NAMALWA (cell line): ENCODE measurements around the gene PLEK2.
"Not testable (repeated sequence)": the region's sequence is repeated elsewhere in the genome, so short reads cannot be mapped to it uniquely, and the experiment has no call there.

Experiments used
- DNase-seq: peaks from one replicate; pipeline ENCODE4 v3.0.0-alpha.2; 2015; ENCODE audit warnings: low spot score

Gene PLEK2, protein sequence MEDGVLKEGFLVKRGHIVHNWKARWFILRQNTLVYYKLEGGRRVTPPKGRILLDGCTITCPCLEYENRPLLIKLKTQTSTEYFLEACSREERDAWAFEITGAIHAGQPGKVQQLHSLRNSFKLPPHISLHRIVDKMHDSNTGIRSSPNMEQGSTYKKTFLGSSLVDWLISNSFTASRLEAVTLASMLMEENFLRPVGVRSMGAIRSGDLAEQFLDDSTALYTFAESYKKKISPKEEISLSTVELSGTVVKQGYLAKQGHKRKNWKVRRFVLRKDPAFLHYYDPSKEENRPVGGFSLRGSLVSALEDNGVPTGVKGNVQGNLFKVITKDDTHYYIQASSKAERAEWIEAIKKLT

DNA sequence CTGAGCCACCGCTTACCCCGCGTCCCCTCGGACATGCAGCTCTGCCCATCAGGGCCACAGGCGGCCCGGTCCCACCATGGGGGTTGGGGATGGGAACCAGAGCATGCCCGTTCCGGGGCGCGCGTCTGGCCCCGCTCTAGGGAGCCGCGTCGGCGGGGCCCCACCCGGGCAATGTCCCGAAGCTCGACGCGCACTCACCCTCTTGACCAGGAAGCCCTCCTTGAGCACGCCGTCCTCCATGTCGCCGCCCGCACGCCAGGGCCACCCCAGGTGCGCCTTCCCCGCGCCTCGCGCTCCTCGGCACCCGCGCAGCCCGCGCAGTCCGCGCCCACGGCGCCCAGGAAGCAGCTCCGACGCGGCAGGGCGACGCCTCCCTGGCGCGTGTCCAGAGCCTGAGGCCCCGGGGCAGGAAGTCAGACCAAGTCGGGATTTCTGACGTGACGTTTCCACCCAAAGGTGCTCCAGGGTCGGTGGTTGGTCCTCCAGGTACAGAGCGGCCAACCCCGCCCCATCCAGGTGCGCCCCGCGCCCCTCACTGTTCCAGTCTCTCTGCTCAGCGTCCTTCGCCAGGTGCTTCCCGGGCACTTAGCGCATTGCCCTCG is at the start of gene PLEK2:
TSS of gene PLEK2 (minus strand) at position 346 of the 602 bp plus-strand sequence. CDS start at position 240, 106 bp downstream.
- DNase-seq, result no peak

DNA sequence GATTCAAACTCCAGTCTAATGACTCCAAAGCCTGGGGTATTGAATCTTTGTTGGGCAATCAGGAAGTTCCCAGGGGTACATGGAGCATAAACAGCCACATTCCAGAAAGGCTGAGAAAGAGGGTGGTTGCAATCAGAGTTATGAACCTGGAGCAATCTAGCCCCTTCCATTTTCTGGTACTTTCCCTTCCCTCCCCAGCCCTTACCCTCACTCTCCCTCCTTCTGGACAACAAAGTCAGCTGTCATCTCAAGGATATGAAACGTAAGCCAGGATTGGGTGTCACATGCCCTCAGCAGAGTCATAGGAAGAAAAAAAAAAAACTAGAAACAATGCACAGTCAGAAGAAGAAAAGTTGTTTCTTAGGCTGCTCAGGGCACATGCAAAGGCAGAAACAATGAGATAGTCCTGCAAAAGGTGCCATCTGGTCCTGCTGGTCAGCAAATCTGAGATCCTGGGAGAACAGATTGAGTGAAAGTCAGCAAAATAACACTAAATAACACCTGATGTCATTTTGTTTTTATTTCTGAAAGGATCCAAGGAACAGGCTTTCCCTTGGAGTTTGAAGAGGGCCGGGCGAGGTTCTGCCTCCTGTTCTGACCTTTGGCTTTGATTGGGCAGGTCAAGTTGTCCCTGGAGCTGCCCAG is 49.5 kb upstream of the PLEK2 start:
- DNase-seq, result no peak

DNA sequence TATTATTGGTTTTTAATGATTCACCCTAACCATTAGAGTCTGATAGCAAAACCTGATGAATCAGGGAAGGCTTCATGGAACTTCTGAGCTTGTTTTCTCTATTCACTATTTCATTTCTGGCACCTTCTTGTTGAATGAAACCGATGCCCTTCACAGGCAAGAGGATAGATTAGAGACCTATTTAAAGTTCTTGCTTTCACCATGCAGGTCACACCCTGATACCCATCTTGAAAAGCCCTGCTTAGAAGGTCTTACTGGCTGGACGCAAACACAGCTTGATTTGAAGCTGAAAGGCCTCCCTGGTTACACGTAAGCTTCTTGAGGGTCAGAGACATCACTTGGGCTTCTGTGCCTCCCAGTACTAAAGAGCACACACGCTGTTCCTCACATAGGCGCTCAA is 47.4 kb upstream of the PLEK2 start:
- DNase-seq, result no peak

DNA sequence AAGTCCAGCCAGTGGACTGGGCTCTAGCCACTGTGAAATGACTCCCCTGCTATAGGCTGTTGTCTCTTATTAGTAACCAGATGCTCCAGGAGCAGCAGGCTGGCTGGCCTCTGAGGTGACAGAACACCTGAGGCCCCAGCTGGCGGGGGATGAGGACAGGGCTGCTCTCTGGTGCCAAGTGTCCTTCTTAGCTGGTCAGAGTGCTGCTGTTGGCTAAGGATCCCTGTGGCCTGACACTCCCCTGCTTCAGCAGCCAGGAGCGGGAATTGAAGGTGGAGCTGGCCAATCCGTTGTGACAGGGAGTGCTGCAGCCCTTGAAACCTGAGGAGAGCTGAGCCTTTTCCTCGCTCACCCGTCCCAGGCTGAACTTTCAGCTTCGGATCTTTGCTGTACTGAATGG is 45.8 kb upstream of the PLEK2 start:
- no peak for DNase-seq

DNA sequence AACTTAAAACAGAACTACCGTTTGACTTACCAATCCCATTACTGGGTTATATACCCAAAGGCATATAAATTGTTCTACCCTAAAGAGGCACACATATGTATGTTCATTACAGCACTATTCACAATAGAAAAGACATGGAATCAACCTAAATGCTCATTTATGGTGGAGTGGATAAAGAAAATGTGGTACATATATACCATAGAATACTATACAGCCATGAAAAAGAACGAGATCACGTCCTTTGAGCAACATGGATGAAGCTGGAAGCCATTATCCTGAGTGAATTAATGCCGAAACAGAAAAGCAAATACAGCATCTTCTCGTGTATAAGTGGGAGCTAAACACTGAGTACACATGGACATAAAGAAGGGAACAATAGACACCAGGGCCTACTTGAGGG is 44.8 kb upstream of the PLEK2 start:
- no peak for DNase-seq

DNA sequence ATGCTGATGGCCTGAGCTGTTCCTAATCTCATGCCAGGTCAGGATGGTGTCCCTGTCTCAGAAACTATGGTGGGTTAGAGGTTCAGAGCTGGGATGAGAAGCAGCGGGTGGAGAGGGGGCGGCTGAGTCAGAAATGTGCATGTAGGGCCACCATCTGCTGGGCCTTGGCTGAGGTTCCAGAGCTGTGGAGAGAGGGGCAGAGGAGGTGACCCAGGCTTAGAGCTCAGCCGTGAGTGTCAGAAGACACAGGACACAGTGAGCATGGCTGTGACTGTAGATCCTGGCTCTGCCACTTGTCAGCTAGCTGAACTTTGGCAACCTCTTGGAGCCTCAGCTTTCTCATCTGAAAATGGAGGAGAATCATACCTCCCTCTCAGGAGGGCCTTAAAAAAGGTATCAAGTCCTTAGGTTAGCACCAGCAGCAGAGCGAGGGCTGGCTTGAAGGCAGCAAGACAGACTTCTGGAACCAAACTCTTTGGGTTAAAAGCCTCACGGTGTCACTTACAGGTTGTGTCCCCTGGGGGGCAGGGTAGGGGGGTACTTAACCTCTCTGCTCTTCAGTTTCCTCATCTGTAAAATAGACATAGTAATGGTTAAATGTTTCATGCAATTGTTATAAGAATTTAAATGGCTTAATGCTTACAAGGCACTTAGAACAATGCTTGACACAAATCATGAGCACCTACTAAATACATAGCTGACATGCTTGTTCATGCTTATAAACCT is 41.8 kb upstream of the PLEK2 start:
- peak; percentile 1 for DNase-seq

DNA sequence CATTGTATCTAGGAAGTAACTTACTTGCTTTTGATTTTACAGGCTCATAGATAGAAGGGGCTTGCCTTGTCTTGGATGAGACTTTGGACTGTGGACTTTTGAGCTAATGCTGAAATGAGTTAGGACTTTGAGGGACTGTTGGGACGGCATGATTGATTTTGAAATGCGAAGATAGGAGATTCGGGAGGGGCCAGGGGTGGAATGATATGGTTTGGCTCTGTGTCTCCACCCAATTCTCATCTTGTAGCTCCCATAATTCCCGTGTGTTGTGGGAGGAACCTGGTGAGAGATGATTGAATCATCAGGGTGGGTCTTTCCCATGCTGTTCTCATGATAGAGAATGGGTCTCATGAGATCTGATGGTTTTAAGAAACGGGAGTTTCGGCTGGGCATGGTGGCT is 39.7 kb upstream of the PLEK2 start:
- not testable (repeated sequence) for DNase-seq

DNA sequence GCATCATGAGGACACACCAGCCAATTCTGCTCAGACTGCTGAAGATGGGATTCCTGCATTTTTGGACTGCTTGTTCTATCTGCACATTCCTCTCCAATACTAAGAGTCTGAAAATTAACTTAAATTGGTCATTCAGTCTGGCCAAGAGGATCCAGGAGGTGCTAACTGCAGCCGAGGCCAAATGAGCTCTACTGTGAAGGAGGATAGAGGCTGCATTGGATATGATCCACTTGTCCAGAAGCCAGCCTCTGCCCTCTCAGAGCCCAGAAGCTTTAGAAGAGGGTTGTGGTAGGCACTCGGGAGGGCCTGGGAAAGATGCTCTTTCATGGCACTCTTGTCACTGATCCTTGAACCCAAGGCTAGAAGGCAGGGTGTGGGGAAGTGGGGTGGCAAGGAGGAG is 37.1 kb upstream of the PLEK2 start:
- DNase-seq, result no peak

DNA sequence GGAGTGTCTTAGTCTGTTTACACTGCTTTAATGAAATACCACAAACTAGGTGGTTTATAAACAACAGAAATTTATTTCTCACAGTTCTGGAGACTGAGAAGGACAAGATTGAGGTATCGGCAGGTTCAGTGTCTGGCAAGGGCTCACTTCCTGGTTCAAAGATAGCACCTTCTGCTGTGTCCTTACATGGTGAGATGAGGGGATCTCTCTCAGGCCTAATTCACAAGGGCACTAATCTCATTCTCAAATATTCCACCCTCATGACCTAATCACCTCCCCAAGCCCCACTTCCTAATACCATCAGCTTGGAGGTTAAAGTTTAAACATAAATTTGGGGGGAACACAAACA is 35.0 kb upstream of the PLEK2 start:
- no peak for DNase-seq

DNA sequence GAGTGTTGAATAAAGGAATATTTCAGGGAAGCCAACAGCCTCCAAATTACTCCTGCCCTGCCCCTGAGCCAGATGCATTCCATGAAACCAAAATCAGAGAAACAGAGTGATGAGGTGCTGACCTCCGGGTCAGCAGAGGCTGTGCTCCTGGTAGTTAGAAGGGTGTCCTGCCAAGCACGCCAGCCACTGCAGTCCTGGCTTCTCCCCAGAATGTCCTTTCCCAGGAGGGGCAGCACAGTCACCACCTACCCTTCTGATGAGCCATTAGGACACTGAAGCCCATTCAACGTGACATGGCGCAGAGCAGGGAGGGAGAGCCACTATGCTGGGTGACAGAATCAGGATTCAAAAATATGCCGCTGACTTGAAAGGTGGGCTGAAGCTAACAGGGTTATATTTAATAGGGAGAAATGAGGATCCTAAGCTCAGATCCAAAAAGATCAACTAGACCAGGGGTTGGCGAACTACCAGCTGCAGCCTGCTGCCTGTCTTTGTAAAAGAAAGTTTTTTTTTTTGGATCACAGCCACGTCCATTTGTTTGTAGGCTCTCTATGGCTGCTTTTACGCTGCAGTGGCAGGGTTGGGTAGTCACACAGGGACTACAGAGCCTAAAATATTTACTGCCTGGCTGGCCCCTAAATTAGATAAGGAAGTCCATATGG is 34.5 kb upstream of the PLEK2 start:
- DNase-seq, result no peak

DNA sequence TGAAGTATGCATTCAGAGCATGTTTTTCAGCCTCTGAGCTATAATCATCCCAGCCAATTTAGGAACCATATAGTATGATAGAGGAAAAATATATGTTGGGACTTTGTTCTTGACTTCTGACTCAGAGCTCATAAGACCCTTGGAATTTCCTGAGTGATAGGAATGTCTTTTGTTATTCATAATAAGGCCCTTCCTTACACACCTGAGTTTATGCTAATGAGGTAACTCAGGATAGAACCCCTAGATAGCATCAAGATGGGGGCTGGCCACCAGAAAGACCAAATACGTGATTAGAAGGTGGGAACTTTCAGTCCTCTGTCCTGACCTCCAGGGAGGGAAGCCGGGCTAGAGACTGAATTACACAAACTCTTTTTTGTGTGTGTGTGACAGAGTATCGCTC is 32.4 kb upstream of the PLEK2 start:
- no peak for DNase-seq

DNA sequence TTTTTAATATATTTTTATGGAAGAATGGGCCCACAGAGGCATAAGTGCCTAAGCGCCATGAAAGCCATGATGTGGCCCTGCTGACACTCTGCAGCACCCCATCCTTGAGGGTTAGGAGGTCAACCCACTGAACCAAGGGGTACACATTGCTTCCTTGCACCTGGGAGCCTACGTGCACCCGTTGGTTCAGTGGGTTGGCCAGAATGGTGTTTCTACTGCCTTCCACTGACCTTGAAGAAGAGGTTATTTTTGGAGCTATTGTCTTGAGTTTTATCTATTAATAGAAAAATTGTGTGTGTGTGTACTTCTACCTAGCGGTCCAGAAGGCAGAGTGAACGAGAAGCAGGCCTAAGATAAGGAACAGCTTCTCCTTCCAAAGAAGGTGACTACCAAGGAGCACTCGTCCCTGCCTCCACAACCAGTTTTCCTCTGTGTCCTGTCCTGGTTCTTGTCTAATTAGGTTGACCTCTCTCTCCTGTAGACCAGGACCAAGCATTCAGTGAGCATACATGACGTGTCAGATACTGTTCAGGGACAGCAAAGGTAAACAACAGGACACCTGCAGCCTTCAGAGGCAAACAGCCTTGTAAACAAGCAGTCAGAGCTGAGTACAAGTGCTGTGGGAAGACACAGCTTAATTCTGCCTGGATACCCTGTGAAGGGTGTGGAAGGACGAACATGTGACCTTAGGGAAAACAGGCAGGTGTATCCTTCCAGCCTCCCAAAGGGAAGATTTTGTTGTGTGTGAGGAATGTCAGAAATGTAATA is 30.4 kb upstream of the PLEK2 start:
- no peak for DNase-seq

DNA sequence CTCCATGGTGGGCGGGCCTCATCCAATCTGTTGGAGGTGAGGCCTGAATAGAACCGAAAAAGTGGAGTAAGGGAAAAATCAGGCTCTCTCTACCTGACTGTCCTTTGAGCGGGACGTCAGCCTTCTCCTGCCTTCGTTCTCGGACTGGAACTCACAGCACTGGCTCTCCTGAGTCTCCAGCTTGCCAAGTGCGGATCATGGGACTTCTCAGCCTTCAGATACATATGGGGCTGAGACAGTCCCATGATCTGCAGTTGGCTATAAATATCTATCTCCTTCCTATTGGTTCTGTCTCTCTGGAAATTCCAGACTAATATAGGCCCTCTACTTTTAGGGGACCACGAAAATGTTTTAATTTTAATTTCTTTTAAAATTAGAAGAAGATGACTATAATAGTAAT is 29.7 kb upstream of the PLEK2 start:
- no peak for DNase-seq

DNA sequence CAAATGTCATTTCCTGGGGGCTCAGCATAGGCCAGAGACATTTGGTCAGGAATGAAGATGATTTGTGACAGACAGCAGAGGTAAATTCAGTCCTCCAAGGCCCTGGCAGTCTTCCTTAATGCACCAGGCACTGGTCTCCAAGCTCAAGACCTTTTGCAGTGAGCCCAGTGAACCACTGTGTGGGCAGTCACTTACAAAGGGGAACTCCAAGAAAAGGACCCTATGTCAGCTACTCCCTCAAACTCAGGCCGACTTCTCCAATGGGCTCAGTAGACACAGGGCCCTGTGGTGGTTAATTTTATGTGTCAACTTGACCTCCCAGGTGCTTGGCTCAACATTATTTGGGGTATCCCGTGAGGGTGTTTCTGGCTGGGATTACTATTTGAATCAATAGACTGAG is 29.3 kb upstream of the PLEK2 start:
- no peak for DNase-seq

DNA sequence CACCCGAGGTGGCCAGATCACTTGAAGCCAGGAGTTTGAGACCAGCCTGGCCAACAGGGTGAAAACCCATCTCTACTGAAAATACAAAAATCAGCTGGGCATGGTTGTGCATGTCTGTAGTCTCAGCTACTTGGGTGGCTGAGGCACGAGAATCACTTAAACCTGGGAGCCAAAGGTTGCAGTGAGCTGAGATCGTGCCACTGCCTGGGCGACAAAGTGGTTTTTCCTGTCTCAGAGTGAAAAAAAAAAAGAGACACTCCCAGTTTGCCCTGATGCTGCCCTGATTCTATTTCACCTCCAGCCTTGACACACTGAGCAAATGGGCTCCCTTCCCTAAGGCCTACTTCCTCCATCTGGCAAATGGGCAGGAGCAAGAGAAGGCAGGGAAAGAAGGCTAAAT is 28.5 kb upstream of the PLEK2 start:
- DNase-seq, result no peak

DNA sequence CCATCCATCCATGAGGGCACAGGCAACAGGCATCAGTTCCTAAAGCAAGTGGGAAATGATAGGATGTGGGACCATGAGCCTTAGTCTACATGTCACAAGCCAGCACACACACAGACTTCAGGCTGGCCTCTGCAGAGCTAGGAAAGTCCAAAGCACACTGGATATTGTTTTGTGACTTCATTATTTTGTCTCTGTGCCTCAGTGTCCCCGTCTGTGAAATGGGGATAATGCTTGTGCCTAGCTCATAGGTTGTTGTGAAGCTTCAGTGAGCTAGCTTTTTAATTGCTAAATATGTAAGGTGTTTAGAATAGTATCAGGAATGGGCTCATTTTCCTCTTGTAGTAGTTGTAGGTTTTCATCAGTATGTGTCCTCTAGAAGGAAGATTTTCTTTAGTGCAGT is 27.0 kb upstream of the PLEK2 start:
- no peak for DNase-seq

DNA sequence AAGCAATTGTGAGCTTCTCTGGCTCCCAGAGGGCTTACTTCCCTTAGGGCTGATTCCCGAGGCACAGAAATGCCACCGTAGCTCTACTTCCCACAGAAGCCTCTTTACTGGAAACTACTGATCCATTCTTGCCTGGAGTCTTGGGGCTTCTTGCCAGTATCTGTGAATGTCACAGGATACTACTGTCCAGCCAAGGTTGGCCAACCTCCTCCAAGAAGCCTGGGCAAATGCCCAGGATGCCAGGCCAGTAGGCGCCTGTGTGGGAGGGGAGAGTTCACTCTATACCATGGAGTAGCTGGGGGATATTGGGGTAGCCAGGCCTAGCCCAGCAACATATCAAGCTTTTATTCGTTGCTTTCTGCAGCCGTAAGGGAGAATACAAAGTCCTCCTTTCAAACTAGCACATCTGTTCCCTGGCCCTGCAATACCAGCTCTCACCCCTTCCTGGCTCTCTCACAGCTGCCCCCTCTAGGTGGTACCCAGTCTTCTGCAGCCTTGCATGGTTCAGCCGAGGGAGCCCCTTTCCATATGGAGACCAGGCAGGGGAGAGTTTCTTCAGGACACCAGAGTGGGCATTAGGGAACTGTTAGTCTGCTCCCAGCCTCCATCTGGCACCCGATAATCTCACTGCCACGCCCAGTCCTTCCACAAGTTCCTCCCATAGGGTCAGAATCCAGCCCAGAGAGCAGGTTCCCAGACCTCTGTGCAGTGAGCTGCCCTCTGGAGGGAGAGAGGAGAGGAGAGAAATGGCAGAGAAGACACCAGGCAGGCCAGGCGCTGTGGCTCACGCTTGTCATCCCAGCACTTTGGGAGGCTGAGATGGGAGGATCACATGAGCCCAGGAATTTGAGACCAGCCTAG is 24.3 kb upstream of the PLEK2 start:
- DNase-seq, result no peak

DNA sequence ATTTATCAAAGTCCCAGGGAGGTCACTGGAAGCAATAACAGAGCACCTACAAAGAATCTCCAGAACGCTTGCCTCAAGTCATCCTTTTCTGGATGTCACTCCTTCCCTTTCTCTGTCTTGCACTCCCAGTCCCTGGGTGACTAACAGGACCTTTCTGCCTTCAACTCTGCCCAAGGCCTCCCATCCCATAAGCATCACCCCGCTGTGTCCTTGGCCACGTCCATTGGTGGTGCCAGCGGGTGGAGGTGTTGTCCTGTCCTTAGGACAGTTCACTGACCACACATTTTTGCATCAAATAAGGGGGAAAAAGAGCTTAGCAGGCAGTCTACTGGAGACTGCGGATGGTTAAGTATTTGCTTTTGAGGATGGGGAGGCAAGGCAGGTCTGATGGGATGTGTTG is 23.6 kb upstream of the PLEK2 start:
- no peak for DNase-seq

DNA sequence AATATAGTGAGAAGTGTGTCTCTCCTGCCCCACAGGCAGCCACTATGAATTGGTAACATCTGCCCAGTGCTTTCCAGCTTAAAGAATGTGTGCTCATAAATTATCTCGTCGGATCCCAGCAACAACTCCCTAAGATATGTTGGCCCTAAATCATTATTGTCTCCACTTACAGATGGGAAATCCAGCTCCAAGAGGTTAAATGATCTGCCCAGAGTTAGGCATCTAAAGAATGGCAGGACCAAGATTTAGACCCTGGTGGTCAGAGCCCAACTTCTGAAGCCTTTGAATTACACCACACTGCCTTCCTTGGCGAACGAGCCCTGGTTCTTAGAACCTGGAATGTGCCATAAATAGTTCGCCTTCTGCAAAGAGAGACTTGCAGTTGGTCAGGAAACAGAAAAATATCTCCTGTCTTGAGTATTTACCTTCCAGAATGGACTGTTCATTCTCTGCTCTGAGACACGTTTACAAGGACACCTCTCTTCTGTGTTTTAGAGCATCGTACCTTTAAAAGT is 20.1 kb upstream of the PLEK2 start:
- no peak for DNase-seq

DNA sequence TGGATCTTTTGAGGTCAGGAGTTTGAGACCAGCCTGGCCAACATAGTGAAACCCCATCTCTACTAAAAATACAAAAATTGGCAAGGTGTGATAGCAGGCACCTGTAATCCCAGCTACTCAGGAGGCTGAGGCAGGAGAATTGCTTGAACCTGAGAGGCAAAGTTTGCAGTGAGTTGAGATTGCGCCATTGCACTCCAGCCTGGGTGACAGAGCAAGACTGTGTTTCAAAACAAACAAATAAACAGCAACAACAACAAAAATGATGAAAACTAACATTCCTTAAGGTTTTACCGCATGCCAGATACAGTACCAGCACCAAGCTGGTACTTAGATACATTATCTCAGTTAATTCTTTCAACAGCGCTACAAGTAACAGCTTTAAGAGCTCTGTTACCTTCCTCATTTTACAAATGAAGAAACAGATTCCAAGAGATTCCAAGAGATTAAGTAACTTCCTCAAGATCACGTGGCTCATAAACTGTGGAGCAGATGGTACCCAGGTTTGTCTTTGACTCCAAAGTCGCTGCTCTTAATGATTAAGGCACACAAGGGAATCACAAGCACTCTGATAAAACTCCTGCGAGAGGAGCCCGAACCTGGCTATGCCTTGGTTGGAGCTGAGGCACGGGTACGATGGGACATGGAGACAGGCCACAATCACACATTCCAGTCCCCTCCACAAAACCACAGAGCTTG is 17.7 kb upstream of the PLEK2 start:
- no peak for DNase-seq
